Neural cell (in vitro differentiated cells): ENCODE measurements around the gene USP53. TPM values are rescaled to one million over a fixed set of nuclear protein-coding genes. Genes with fewer than 3 reads are reported as not detected.

ENCODE experiments used
- H2AFZ ChIP-seq: fragments of 200-600, 300-800 bp; sonication (generic), shearing (Covaris generic); 2 replicates; pipeline ENCODE4 v1.6.0; 2014; ENCODE audit warnings: low read depth, mild to moderate bottlenecking, antibody characterized with exemption, low read length, moderate library complexity
- H3F3A ChIP-seq: fragments of 200-600 bp; shearing (Covaris generic); 2 replicates; pipeline ENCODE4 v1.6.1; 2016; ENCODE audit warnings: mild to moderate bottlenecking, moderate library complexity, mixed read lengths, antibody characterized with exemption, low read length; ENCODE audit not compliant: insufficient read depth, poor library complexity, severe bottlenecking
- H3K27ac ChIP-seq: fragments of 200-600, 300-800 bp; sonication (generic), shearing (Covaris generic); 2 replicates; pipeline ENCODE4 v1.5.1; 2014; ENCODE audit warnings: mild to moderate bottlenecking, low read length, moderate library complexity
- H3K27me3 ChIP-seq: fragments of 300-800, 200-600 bp; sonication (generic), shearing (Covaris generic); 2 replicates; pipeline ENCODE4 v1.6.0; 2014; ENCODE audit warnings: mild to moderate bottlenecking, low read depth, low read length, moderate library complexity; ENCODE audit not compliant: insufficient read depth
- H3K36me3 ChIP-seq: fragments of 300-800, 200-600 bp; sonication (generic), shearing (Covaris generic); 2 replicates; pipeline ENCODE4 v1.5.1; 2014; ENCODE audit warnings: mild to moderate bottlenecking, antibody characterized with exemption, low read length, moderate library complexity; ENCODE audit not compliant: insufficient read depth
- H3K4me2 ChIP-seq: fragments of 300-800, 200-600 bp; sonication (generic), shearing (Covaris generic); 2 replicates; pipeline ENCODE4 v1.6.0; 2014; ENCODE audit warnings: mild to moderate bottlenecking, low read length
- H3K4me3 ChIP-seq: fragments of 300-800, 200-600 bp; sonication (generic), shearing (Covaris generic); 2 replicates; pipeline ENCODE4 v1.5.1; 2014; ENCODE audit warnings: mild to moderate bottlenecking, low read length, moderate library complexity
- H3K79me2 ChIP-seq: fragments of 200-600 bp; shearing (Covaris generic); replicated peaks from 2 replicates; pipeline ENCODE4 v1.6.0; 2014; ENCODE audit warnings: mild to moderate bottlenecking, low read length, moderate library complexity; ENCODE audit not compliant: insufficient read depth
- H3K9ac ChIP-seq: fragments of 300-800, 200-600 bp; sonication (generic), shearing (Covaris generic); 2 replicates; pipeline ENCODE4 v1.6.1; 2016; ENCODE audit warnings: mild to moderate bottlenecking, low read length, mixed read lengths
- H3K9me2 ChIP-seq: fragments of 200-600 bp; shearing (Covaris generic); 2 replicates; pipeline ENCODE4 v1.6.1; 2016; ENCODE audit warnings: mild to moderate bottlenecking, low read length, mixed read lengths; ENCODE audit not compliant: insufficient read depth
- H3K9me3 ChIP-seq: fragments of 200-600, 300-800 bp; sonication (generic), shearing (Covaris generic); 2 replicates; pipeline ENCODE4 v1.6.1; 2016; ENCODE audit warnings: mild to moderate bottlenecking, mixed run types, low read length, moderate library complexity, mixed read lengths
- H4K20me1 ChIP-seq: fragments of 200-600 bp; shearing (Covaris generic); 2 replicates; pipeline ENCODE4 v1.6.1; 2016; ENCODE audit warnings: mild to moderate bottlenecking, mixed run types; ENCODE audit not compliant: insufficient read depth
- CTCF ChIP-seq: fragments of 450-650 bp; IDR thresholded peaks from 2 replicates; pipeline ENCODE4 v1.5.1; 2014; ENCODE audit warnings: antibody characterized with exemption, mild to moderate bottlenecking, moderate library complexity; ENCODE audit not compliant: poor library complexity, severe bottlenecking
- EP300 ChIP-seq: fragments of 450-650 bp; conservative IDR thresholded peaks from 2 replicates; pipeline ENCODE4 v1.6.1; 2014; ENCODE audit warnings: antibody characterized with exemption, mild to moderate bottlenecking, moderate library complexity; ENCODE audit not compliant: poor library complexity, severe bottlenecking
- EZH2 ChIP-seq: fragments of 200-600, 300-800 bp; shearing (Covaris generic), sonication (generic); IDR thresholded peaks from 2 replicates; pipeline ENCODE4 v1.6.1; 2014; ENCODE audit warnings: antibody characterized with exemption, low read length, borderline replicate concordance, mild to moderate bottlenecking; ENCODE audit not compliant: insufficient read depth, poor library complexity, severe bottlenecking
- MXI1 ChIP-seq: fragments of 450-650 bp; conservative IDR thresholded peaks from 2 replicates; pipeline ENCODE4 v1.6.1; 2014; ENCODE audit warnings: antibody characterized with exemption, mild to moderate bottlenecking; ENCODE audit not compliant: poor library complexity, severe bottlenecking
- POLR2AphosphoS5 ChIP-seq: IDR thresholded peaks from 2 replicates; pipeline ENCODE4 v1.6.1; 2012
- RAD21 ChIP-seq: fragments of 450-650 bp; conservative IDR thresholded peaks from 2 replicates; pipeline ENCODE4 v1.6.1; 2014; ENCODE audit warnings: antibody characterized with exemption, mild to moderate bottlenecking, moderate library complexity
- REST ChIP-seq: IDR thresholded peaks from 2 replicates; pipeline ENCODE4 v1.6.1; 2012; ENCODE audit warnings: borderline replicate concordance
- SMC3 ChIP-seq: fragments of 450-650 bp; conservative IDR thresholded peaks from 2 replicates; pipeline ENCODE4 v1.6.1; 2014; ENCODE audit warnings: antibody characterized with exemption, mild to moderate bottlenecking, moderate library complexity; ENCODE audit not compliant: poor library complexity
- TAF1 ChIP-seq: IDR thresholded peaks from 2 replicates; pipeline ENCODE4 v1.6.1; 2012; ENCODE audit warnings: low read depth
- polyA plus RNA-seq: library from polyadenylated mRNA; depleted of rRNA; stranded (reverse); fragments of >200 nt; gene quantifications from 2 replicates; pipeline ENCODE4 v1.2.3, GENCODE V29; 2014

Gene USP53
- polyA plus RNA-seq, 1 donor from 2014 or later = 5.0 TPM

DNA sequence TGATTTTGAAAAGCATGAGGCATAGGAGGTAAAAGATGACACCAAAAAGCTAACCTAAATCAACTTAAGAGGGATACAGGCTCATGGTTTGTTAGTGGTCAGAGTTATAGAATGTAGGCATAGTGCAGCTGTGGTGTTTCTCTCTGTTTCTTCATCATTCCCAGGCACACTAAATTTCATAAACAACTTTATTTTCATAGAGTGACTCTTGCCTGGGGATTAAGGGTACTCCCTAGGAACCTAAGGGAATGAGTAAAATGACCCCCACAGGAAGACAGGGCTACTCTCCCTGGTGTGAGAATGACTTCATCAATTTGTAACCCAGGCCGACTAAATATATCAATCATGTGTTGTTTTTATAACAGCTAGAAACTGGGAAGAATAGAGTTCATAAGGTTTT is 98.3 kb downstream of the USP53 start:
- no peak overlapping the region for H3K9ac ChIP-seq
- no peak overlapping the region for H3K4me3 ChIP-seq
- no peaks in the 10 kb centered on the region for H3K36me3 ChIP-seq
- no peak overlapping the region for H2AFZ ChIP-seq
- no peak overlapping the region for H3K4me2 ChIP-seq
- no peak overlapping the region for H3K27ac ChIP-seq
- no peak for TF ChIP-seq TAF1
- TF ChIP-seq REST = no peak
- no peak for TF ChIP-seq MXI1
- no peak for TF ChIP-seq RAD21
- no peak for TF ChIP-seq POLR2AphosphoS5
- H3K79me2 ChIP-seq = no peaks in the 10 kb centered on the region
- no peaks in the 10 kb centered on the region for H3K9me3 ChIP-seq
- H3K9me2 ChIP-seq = no peaks in the 10 kb centered on the region
- H4K20me1 ChIP-seq = no peaks in the 10 kb centered on the region
- H3K27me3 ChIP-seq = no peaks in the 10 kb centered on the region
- no peaks in the 10 kb centered on the region for H3F3A ChIP-seq

DNA sequence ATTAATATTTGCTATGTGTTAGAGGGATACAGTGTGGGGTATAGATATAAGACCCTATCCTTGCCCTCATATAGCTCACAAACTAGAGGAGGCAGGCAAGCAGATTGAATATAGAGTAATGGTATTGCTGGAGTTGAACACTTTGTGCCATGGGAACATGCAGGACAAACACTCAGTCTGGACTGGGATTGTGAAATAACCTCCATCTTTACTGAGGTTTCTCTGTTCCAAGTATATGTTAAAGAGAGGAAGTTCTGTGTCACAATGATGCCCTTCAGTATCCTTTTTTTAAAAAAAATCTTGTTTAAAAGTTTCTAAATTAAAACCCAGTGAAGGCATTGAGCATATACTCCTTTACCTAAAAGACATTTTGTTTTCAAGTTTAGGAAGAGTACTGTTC is 100.7 kb downstream of the USP53 start:
- TF ChIP-seq EP300 (no peak), POLR2AphosphoS5 (no peak), TAF1 (no peak), RAD21 (no peak)
- Histone ChIP-seq H3K79me2 (no peaks in the 10 kb centered on the region), H3K27me3 (no peaks in the 10 kb centered on the region), H3K9me2 (no peaks in the 10 kb centered on the region), H2AFZ (no peak overlapping the region), H3F3A (no peaks in the 10 kb centered on the region), H3K4me2 (no peak overlapping the region), H3K9ac (no peak overlapping the region), H4K20me1 (no peaks in the 10 kb centered on the region), H3K27ac (no peak overlapping the region), H3K36me3 (no peaks in the 10 kb centered on the region), H3K4me3 (no peak overlapping the region), H3K9me3 (no peaks in the 10 kb centered on the region)

GRCh38 chr4:119314356-119314755 is 101.8 kb downstream of the USP53 start:
- no peak overlapping the region for H3K4me3 ChIP-seq
- no peaks in the 10 kb centered on the region for H3K79me2 ChIP-seq
- no peaks in the 10 kb centered on the region for H3K27me3 ChIP-seq
- no peak overlapping the region for H2AFZ ChIP-seq
- no peaks in the 10 kb centered on the region for H4K20me1 ChIP-seq
- no peak for TF ChIP-seq TAF1
- TF ChIP-seq RAD21 = peak; percentile 78
- no peak for TF ChIP-seq MXI1
- no peak for TF ChIP-seq EZH2
- peak; percentile 71 for TF ChIP-seq CTCF
- TF ChIP-seq SMC3 = peak; percentile 76
- TF ChIP-seq REST = no peak
- no peak overlapping the region for H3K4me2 ChIP-seq
- no peaks in the 10 kb centered on the region for H3K36me3 ChIP-seq
- H3F3A ChIP-seq = no peaks in the 10 kb centered on the region
- H3K9me2 ChIP-seq = no peaks in the 10 kb centered on the region
- H3K9me3 ChIP-seq = no peaks in the 10 kb centered on the region
- H3K9ac ChIP-seq = no peak overlapping the region
- no peak overlapping the region for H3K27ac ChIP-seq
